GM12878 (cell line): ENCODE data around the gene NFYC. TPM values are rescaled to one million over a fixed set of nuclear protein-coding genes. Genes with fewer than 3 reads are reported as not detected.

Source experiments
- ASH2L ChIP-seq: fragments of 300-600, 200-600 bp; sonication (generic); IDR thresholded peaks from 2 replicates; pipeline ENCODE4 v1.6.1; 2017; ENCODE audit warnings: low read depth, mild to moderate bottlenecking, borderline replicate concordance
- BMI1 ChIP-seq: fragments of 450-650 bp; IDR thresholded peaks from 2 replicates; pipeline ENCODE4 v1.6.1; 2016; ENCODE audit warnings: mild to moderate bottlenecking, moderate library complexity, borderline replicate concordance
- CBX5 ChIP-seq: sonication (generic); IDR thresholded peaks from 2 replicates; pipeline ENCODE4 v1.6.1; 2016; ENCODE audit warnings: low read depth, moderate library complexity, mild to moderate bottlenecking, inconsistent platforms
- CHD4 ChIP-seq: fragments of 200-600 bp; sonication (generic); IDR thresholded peaks from 2 replicates; pipeline ENCODE4 v1.6.1; 2016; ENCODE audit warnings: mild to moderate bottlenecking
- CREM ChIP-seq: IDR thresholded peaks from 2 replicates; pipeline ENCODE4 v1.6.1; 2014; ENCODE audit warnings: antibody characterized with exemption, low read depth
- ETV6 ChIP-seq, 2 experiments: fragments of 450-650 bp in 1 of 2; IDR thresholded peaks in 1 of 2; conservative IDR thresholded peaks in 1 of 2; 2 replicates each; pipeline ENCODE4 v1.6.1; 2014; ENCODE audit warnings: antibody characterized with exemption in 1 of 2, borderline replicate concordance in 1 of 2, low read depth in 1 of 2, mild to moderate bottlenecking in 1 of 2, moderate library complexity in 1 of 2
- MEF2A ChIP-seq: IDR thresholded peaks from 2 replicates; pipeline ENCODE4 v1.6.1; 2011; ENCODE audit warnings: low read depth, mild to moderate bottlenecking, low read length, moderate library complexity; ENCODE audit not compliant: insufficient read depth
- NFXL1 ChIP-seq: fragments of 450-650 bp; IDR thresholded peaks from 2 replicates; pipeline ENCODE4 v1.6.1; 2017; ENCODE audit warnings: antibody characterized with exemption, mild to moderate bottlenecking, borderline replicate concordance
- NFYB ChIP-seq: IDR thresholded peaks from 2 replicates; pipeline ENCODE4 v1.6.1; 2011; ENCODE audit warnings: low read depth, mild to moderate bottlenecking, low read length, improper control_type of control experiment, moderate library complexity; ENCODE audit not compliant: insufficient read depth
- NR2C1 ChIP-seq: fragments of 450-650 bp; IDR thresholded peaks from 2 replicates; pipeline ENCODE4 v1.6.1; 2017; ENCODE audit warnings: antibody characterized with exemption, mild to moderate bottlenecking, moderate library complexity
- PAX8 ChIP-seq: fragments of 450-650 bp; IDR thresholded peaks from 2 replicates; pipeline ENCODE4 v1.6.1; 2017; ENCODE audit warnings: mild to moderate bottlenecking, moderate library complexity
- PML ChIP-seq: IDR thresholded peaks from 2 replicates; pipeline ENCODE4 v1.6.1; 2012; ENCODE audit warnings: low read length, inconsistent platforms
- POU2F2 ChIP-seq: IDR thresholded peaks from 3 replicates; pipeline ENCODE4 v1.6.1; 2011; ENCODE audit warnings: low read depth, mild to moderate bottlenecking, low read length, borderline replicate concordance
- RUNX3 ChIP-seq: IDR thresholded peaks from 2 replicates; pipeline ENCODE4 v1.6.1; 2012; ENCODE audit warnings: low read length, inconsistent platforms
- SP1 ChIP-seq: IDR thresholded peaks from one replicate; pipeline ENCODE4 v1.6.1; 2011; ENCODE audit warnings: low read depth, low read length
- SRF ChIP-seq, 2 experiments: IDR thresholded peaks; 2 replicates each; pipeline ENCODE4 v1.6.1; 2011; ENCODE audit warnings: low read depth in 2 of 2, low read length in 2 of 2, mild to moderate bottlenecking in 1 of 2, moderate library complexity in 1 of 2
- SUPT20H ChIP-seq: IDR thresholded peaks from 2 replicates; pipeline ENCODE4 v1.6.1; 2011; ENCODE audit warnings: low read depth, mild to moderate bottlenecking, low read length, moderate library complexity, borderline replicate concordance; ENCODE audit not compliant: control insufficient read depth
- SUZ12 ChIP-seq: fragments of 200-600 bp; sonication (generic); IDR thresholded peaks from one replicate; pipeline ENCODE4 v1.6.1; 2018; ENCODE audit warnings: antibody characterized with exemption, mild to moderate bottlenecking; ENCODE audit not compliant: unreplicated experiment
- TARDBP ChIP-seq: IDR thresholded peaks from 2 replicates; pipeline ENCODE4 v1.6.1; 2016; ENCODE audit warnings: borderline replicate concordance
- YBX1 ChIP-seq: fragments of 450-650 bp; IDR thresholded peaks from 2 replicates; pipeline ENCODE4 v1.6.1; 2016; ENCODE audit warnings: antibody characterized with exemption
- polyA plus RNA-seq, 11 experiments: library from polyadenylated mRNA; depleted of rRNA in 4 of 11; unstranded in 6 of 11; stranded (reverse) in 5 of 11; fragments of >200 nt; fragmentation: Nextera tagmentation in 4 of 11; fragmentation: Illumina TruSeq in 1 of 11; extraction: Ambion mirVana in 4 of 11; extraction: Trizol in 1 of 11; gene quantifications; 1 replicate in 1 of 11; 2 replicates in 10 of 11; pipeline versions ENCODE4 v1.2.1 to v1.2.3, GENCODE V29; 2011 to 2016; ENCODE audit warnings: inconsistent platforms in 2 of 11, missing spikeins in 2 of 11, low read depth in 1 of 11
- total RNA-seq, 4 experiments: library from RNA; depleted of rRNA in 3 of 4; stranded (reverse); fragments of >200 nt in 3 of 4; fragmentation: Illumina TruSeq in 1 of 4; extraction: Trizol in 1 of 4; gene quantifications; 2 replicates each; pipeline versions ENCODE4 v1.2.1 to v1.2.3, GENCODE V29; 2013 to 2021
- TF ChIP-seq, protein P1 (sequence below), 3 experiments: IDR thresholded peaks in 2 of 3; conservative IDR thresholded peaks in 1 of 3; 2 replicates each; pipeline ENCODE4 v1.5.1; 2011; ENCODE audit warnings: low read depth in 3 of 3, low read length in 3 of 3, mild to moderate bottlenecking in 3 of 3, control low read depth in 2 of 3, moderate library complexity in 2 of 3, inconsistent platforms in 1 of 3, mixed read lengths in 1 of 3; ENCODE audit not compliant: control insufficient read depth in 2 of 3, insufficient read depth in 1 of 3; ENCODE audit errors: extremely low read depth in 1 of 3
- TF ChIP-seq, protein P2 (sequence below): fragments of 450-650 bp; IDR thresholded peaks from 2 replicates; pipeline ENCODE4 v1.6.1; 2016; ENCODE audit warnings: mild to moderate bottlenecking, moderate library complexity, borderline replicate concordance
- TF ChIP-seq, protein P3 (sequence below): IDR thresholded peaks from 2 replicates; pipeline ENCODE4 v1.6.1; 2011; ENCODE audit warnings: low read depth, mild to moderate bottlenecking, low read length, moderate library complexity, borderline replicate concordance; ENCODE audit errors: extremely low read depth

The NFYC gene
- total and polyA plus RNA-seq, 10 of the 15 experiments (the other 5 are each of a cell fraction or from before 2014, with no cell fraction given), result 4.3 to 84.2 (median 58.3) TPM

DNA sequence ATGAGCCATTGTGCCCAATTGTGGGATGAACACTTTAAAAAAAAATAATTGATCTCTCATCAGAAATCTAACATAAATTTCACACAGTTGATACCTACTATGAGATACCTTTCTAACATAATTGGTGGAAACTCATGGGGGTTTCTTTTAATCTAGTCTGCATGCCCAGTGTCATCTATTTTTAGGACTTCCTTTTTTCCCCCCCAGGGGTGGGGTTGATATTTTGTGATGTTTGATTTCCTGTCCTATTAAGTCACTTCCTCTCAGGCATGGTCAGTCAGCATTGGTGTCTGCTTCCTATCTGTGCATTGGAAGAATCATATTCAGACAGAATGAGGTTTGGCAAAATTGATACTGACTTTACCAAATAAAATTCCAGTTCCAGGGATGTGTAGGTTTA is 21.5 kb downstream of the NFYC start (continued):
- peak; percentile 77; the same call in 1 of the 2 replicates for TF ChIP-seq MEF2A
- TF ChIP-seq, protein P1, sequence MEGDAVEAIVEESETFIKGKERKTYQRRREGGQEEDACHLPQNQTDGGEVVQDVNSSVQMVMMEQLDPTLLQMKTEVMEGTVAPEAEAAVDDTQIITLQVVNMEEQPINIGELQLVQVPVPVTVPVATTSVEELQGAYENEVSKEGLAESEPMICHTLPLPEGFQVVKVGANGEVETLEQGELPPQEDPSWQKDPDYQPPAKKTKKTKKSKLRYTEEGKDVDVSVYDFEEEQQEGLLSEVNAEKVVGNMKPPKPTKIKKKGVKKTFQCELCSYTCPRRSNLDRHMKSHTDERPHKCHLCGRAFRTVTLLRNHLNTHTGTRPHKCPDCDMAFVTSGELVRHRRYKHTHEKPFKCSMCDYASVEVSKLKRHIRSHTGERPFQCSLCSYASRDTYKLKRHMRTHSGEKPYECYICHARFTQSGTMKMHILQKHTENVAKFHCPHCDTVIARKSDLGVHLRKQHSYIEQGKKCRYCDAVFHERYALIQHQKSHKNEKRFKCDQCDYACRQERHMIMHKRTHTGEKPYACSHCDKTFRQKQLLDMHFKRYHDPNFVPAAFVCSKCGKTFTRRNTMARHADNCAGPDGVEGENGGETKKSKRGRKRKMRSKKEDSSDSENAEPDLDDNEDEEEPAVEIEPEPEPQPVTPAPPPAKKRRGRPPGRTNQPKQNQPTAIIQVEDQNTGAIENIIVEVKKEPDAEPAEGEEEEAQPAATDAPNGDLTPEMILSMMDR (IDR thresholded peaks at IDR 0.05 in 2 of 3, conservative IDR thresholded peaks at IDR 0.05 in 1 of 3; ENCODE audit: control insufficient read depth in 2 of 3, extremely low read depth in 1 of 3, insufficient read depth in 1 of 3, low read depth in 3 of 3, low read length in 3 of 3), result no peak
- no peak for TF ChIP-seq SUZ12
- no peak for TF ChIP-seq POU2F2
- no peak for TF ChIP-seq YBX1
- no peak for TF ChIP-seq SUPT20H
- TF ChIP-seq CREM, result peak; percentile 18; the same call in 1 of the 2 replicates
- no peak for TF ChIP-seq NR2C1
- TF ChIP-seq RUNX3, result 0 out of 2 replicates have a peak, but pooled peaks have one; percentile 11
- TF ChIP-seq CBX5, result no peak
- TF ChIP-seq BMI1, result no peak
- TF ChIP-seq ASH2L, result no peak
- no peak for TF ChIP-seq PAX8
- TF ChIP-seq, protein P2, sequence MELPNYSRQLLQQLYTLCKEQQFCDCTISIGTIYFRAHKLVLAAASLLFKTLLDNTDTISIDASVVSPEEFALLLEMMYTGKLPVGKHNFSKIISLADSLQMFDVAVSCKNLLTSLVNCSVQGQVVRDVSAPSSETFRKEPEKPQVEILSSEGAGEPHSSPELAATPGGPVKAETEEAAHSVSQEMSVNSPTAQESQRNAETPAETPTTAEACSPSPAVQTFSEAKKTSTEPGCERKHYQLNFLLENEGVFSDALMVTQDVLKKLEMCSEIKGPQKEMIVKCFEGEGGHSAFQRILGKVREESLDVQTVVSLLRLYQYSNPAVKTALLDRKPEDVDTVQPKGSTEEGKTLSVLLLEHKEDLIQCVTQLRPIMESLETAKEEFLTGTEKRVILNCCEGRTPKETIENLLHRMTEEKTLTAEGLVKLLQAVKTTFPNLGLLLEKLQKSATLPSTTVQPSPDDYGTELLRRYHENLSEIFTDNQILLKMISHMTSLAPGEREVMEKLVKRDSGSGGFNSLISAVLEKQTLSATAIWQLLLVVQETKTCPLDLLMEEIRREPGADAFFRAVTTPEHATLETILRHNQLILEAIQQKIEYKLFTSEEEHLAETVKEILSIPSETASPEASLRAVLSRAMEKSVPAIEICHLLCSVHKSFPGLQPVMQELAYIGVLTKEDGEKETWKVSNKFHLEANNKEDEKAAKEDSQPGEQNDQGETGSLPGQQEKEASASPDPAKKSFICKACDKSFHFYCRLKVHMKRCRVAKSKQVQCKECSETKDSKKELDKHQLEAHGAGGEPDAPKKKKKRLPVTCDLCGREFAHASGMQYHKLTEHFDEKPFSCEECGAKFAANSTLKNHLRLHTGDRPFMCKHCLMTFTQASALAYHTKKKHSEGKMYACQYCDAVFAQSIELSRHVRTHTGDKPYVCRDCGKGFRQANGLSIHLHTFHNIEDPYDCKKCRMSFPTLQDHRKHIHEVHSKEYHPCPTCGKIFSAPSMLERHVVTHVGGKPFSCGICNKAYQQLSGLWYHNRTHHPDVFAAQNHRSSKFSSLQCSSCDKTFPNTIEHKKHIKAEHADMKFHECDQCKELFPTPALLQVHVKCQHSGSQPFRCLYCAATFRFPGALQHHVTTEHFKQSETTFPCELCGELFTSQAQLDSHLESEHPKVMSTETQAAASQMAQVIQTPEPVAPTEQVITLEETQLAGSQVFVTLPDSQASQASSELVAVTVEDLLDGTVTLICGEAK, result peak; percentile 19; the same call in 1 of the 2 replicates
- no peak for TF ChIP-seq PML
- TF ChIP-seq NFXL1, result no peak
- no peak for TF ChIP-seq TARDBP
- TF ChIP-seq SRF (IDR thresholded peaks at IDR 0.05; ENCODE audit: low read depth in 2 of 2, low read length in 2 of 2), result no peak
- no peak for TF ChIP-seq CHD4
- peak in 1 of 2 experiments; percentile 29; a peak in 1 of 4 replicates for TF ChIP-seq ETV6 (conservative IDR thresholded peaks at IDR 0.05 in 1 of 2, IDR thresholded peaks at IDR 0.05 in 1 of 2; ENCODE audit: borderline replicate concordance in 1 of 2, low read depth in 1 of 2)
- no peak for TF ChIP-seq SP1
- TF ChIP-seq, protein P3, sequence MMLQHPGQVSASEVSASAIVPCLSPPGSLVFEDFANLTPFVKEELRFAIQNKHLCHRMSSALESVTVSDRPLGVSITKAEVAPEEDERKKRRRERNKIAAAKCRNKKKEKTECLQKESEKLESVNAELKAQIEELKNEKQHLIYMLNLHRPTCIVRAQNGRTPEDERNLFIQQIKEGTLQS, result no peak
- TF ChIP-seq NFYB, result no peak
